ENCODE results near the gene GPR27.

GPR27 gene

DNA sequence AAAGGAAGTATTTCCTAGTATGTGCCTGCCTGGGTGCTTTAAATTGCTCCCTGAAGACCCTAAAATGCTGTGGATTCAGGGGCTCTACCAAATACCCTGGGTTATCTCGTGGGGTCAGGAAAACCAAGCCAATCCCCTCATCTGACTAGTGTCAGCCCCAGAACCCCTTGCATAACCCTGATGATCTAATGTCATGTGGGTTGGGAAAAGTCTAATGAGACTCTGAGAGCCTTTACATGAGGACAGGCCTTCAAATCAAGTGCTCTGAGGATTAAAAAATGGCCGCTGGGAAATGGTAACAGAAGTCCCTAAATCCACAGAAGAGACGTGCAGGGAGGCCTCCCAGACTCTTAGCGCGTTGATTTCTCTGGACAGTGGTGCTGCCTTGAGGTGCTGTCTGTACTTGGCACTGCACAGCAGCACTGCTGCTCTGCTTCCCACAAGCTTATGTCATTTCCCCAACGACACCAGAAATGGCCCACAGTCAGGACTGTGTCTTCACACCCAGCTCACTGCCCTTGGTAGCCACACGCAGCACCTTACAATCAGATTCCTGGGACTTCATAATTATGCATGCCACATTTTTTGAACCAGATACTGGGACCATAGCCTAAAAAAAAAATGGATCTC lies 45.1 kb upstream of the GPR27 start:
- H3K27ac ChIP-seq (ENCODE audit: extremely low read depth, low read depth, low read length), result no peak overlapping the region
- TF ChIP-seq ZNF121 (tag by site-specific recombination; IDR thresholded peaks at IDR 0.05), result no peak
- TF ChIP-seq SCRT1 (tag by site-specific recombination; IDR thresholded peaks at IDR 0.05; ENCODE audit: borderline replicate concordance), result no peak
- no peak for TF ChIP-seq ZNF114 (tag by site-specific recombination; IDR thresholded peaks at IDR 0.05)
- no peak for TF ChIP-seq GLIS2 (tag by site-specific recombination; IDR thresholded peaks at IDR 0.05)
- no peak for TF ChIP-seq ZNF768 (tag by site-specific recombination; IDR thresholded peaks at IDR 0.05)
- TF ChIP-seq HOXD13 (CRISPR knock-in tag; IDR thresholded peaks at IDR 0.05; ENCODE audit: borderline replicate concordance), result no peak
- TF ChIP-seq ZNF514 (tag by site-specific recombination; IDR thresholded peaks at IDR 0.05), result no peak
- TF ChIP-seq ZEB2 (tag by site-specific recombination; IDR thresholded peaks at IDR 0.05), result no peak
- no peak for TF ChIP-seq ZNF214 (tag by site-specific recombination; IDR thresholded peaks at IDR 0.05; ENCODE audit: borderline replicate concordance)
- TF ChIP-seq SCRT2 (tag by site-specific recombination; IDR thresholded peaks at IDR 0.05), result no peak
- H3K4me1 ChIP-seq (ENCODE audit: control insufficient read depth, insufficient read depth, low read length), result no peaks in the 10 kb centered on the region
- no peaks in the 10 kb centered on the region for H3K9me3 ChIP-seq (ENCODE audit: control insufficient read depth, insufficient read depth, low read depth, low read length)
- CTCF ChIA-PET, result interaction anchor here (1.1 to 1.4 kb wide), 2 partner anchors 21 to 151 kb away, joined by 3 to 6 read pairs; no protein-coding TSS in a partner anchor
- H3K4me3 ChIP-seq (ENCODE audit: low read depth, low read length), result no peak overlapping the region
- peaks cover 0 to 15% of the 10 kb centered on the region in 2 experiments; a peak in 1 of 3 replicates for H3K36me3 ChIP-seq (ENCODE audit: control insufficient read depth in 2 of 2, insufficient read depth in 1 of 2, low read length in 2 of 2)
- POLR2A ChIA-PET, result no interaction called here

- ChIA-PET POLR2A (no interaction called here), CTCF (interaction anchor here (1.4 kb wide), 1 partner anchor 149 kb away, joined by 6 read pairs; no protein-coding TSS in a partner anchor)
- no peak overlapping the region for H3K4me3 ChIP-seq (ENCODE audit: low read depth, low read length)
- H3K9me3 ChIP-seq (ENCODE audit: control insufficient read depth, insufficient read depth, low read depth, low read length), result no peaks in the 10 kb centered on the region
- no peak for TF ChIP-seq ZFP37 (tag by site-specific recombination; IDR thresholded peaks at IDR 0.05)
- peak; percentile 60 for TF ChIP-seq REST (tag by site-specific recombination; IDR thresholded peaks at IDR 0.05)
- TF ChIP-seq KLF9 (tag by site-specific recombination; IDR thresholded peaks at IDR 0.05; ENCODE audit: low read depth), result no peak
- no peak for TF ChIP-seq ZNF529 (tag by site-specific recombination; IDR thresholded peaks at IDR 0.05; ENCODE audit: insufficient replicate concordance)
- no peak for TF ChIP-seq ZNF354C (tag by site-specific recombination; IDR thresholded peaks at IDR 0.05; ENCODE audit: borderline replicate concordance, low read depth)
- TF ChIP-seq ZNF221 (tag by site-specific recombination; IDR thresholded peaks at IDR 0.05; ENCODE audit: borderline replicate concordance), result no peak
- no peaks in the 10 kb centered on the region for H3K4me1 ChIP-seq (ENCODE audit: control insufficient read depth, insufficient read depth, low read length)
- peaks cover 0 to 15% of the 10 kb centered on the region in 2 experiments; a peak in 1 of 3 replicates for H3K36me3 ChIP-seq (ENCODE audit: control insufficient read depth in 2 of 2, insufficient read depth in 1 of 2, low read length in 2 of 2)
- no peak overlapping the region for H3K27ac ChIP-seq (ENCODE audit: extremely low read depth, low read depth, low read length)
Observed at GRCh38 chr3:71709908-71710511, 43.6 kb upstream of the GPR27 start.

- H3K9me3 ChIP-seq (ENCODE audit: control insufficient read depth, insufficient read depth, low read depth, low read length), result no peaks in the 10 kb centered on the region
- H3K27ac ChIP-seq (ENCODE audit: extremely low read depth, low read depth, low read length), result no peak overlapping the region
- ChIA-PET CTCF (interaction anchor here (0.6 to 1.7 kb wide), 15 partner anchors 9 to 1641 kb away, joined by 3 to 11 read pairs (median 4); no protein-coding TSS in a partner anchor), POLR2A (no interaction called here)
- no peaks in the 10 kb centered on the region for H3K4me1 ChIP-seq (ENCODE audit: control insufficient read depth, insufficient read depth, low read length)
- no peak overlapping the region for H3K4me3 ChIP-seq (ENCODE audit: low read depth, low read length)
- TF ChIP-seq ZNF16 (tag by site-specific recombination; IDR thresholded peaks at IDR 0.05; ENCODE audit: low read depth) (no peak), ZNF654 (tag by site-specific recombination; IDR thresholded peaks at IDR 0.05; ENCODE audit: low read depth) (peak; percentile 89), PRDM1 (tag by site-specific recombination; IDR thresholded peaks at IDR 0.05) (0 out of 2 replicates have a peak, but pooled peaks have one; percentile 37)
- H3K36me3 ChIP-seq (ENCODE audit: control insufficient read depth in 2 of 2, insufficient read depth in 1 of 2, low read length in 2 of 2), result peaks cover 0 to 15% of the 10 kb centered on the region in 2 experiments; a peak in 1 of 3 replicates
Observed at GRCh38 chr3:71710906-71711494, 42.7 kb upstream of the GPR27 start.

All from HEK293 (cell line).